ENCODE measurements around the gene ZBP1.

DNA sequence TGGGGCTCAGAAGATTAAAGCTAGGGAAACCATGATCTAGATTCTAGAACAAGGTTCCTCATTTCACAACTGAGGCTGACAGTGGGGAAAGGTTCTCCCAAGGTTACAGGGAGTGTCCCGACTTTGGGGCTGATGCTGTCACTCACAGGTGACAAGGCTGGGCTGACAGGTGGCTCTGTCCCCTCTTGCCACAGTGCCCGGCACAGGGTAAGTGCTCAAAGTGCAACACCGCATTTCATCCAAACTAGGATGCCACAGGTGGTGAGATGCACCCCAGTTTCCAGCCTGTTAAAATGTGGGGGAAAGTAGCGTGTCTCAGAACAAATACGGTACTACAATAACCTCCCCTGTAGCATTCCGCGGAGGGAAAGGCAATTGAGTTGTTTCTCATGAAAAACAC is 7.8 kb downstream of the ZBP1 start:
- TF ChIP-seq POLR2A (IDR thresholded peaks at IDR 0.05; ENCODE audit: low read depth, low read length): no peak
- no peak for TF ChIP-seq POLR2AphosphoS5 (IDR thresholded peaks at IDR 0.05; ENCODE audit: low read depth, low read length)

Measured in GM12891 (cell line).